Lung (tissue), 12 donors: ENCODE data around the gene NFKBIB. TPM values are rescaled to one million over a fixed set of nuclear protein-coding genes. Genes with fewer than 3 reads are reported as not detected.

ENCODE experiments used
- ATAC-seq: fragments of 200-7000 bp; cut with Tn5 transposase; one replicate; pipeline ENCODE4 v1.9.1; 2020; ENCODE audit warnings: moderate number of reproducible peaks; ENCODE audit not compliant: insufficient read depth, low FRiP score
- DNase-seq, 3 donors: peaks; one replicate each; pipeline ENCODE4 v3.0.0-alpha.2; 2013 to 2017
- H3K27ac ChIP-seq, 2 donors: one replicate each; pipeline ENCODE4 v1.5.1; 2013; ENCODE audit warnings: mild to moderate bottlenecking in 2 of 2, moderate library complexity in 2 of 2, control low read depth in 1 of 2, inconsistent platforms in 1 of 2, low read depth in 1 of 2, low read length in 1 of 2
- H3K27me3 ChIP-seq, 3 donors: one replicate each; pipeline ENCODE4 v1.5.1; 2013; ENCODE audit warnings: low read length in 2 of 3; ENCODE audit not compliant: control insufficient read depth in 3 of 3, insufficient read depth in 3 of 3
- H3K36me3 ChIP-seq, 4 donors: one replicate each; pipeline ENCODE4 v1.5.1; 2013; ENCODE audit warnings: low read length in 4 of 4, mild to moderate bottlenecking in 1 of 4, moderate library complexity in 1 of 4; ENCODE audit not compliant: control insufficient read depth in 4 of 4, insufficient read depth in 4 of 4
- H3K4me1 ChIP-seq, 5 donors: one replicate each; pipeline ENCODE4 v1.5.1; 2013; ENCODE audit warnings: low read length in 5 of 5, mild to moderate bottlenecking in 2 of 5, moderate library complexity in 1 of 5; ENCODE audit not compliant: control insufficient read depth in 5 of 5, insufficient read depth in 5 of 5
- H3K4me3 ChIP-seq: one replicate; pipeline ENCODE4 v1.5.1; 2013; ENCODE audit warnings: mild to moderate bottlenecking, control low read depth, moderate library complexity
- H3K9ac ChIP-seq, 2 donors: one replicate each; pipeline ENCODE4 v1.5.1; 2013; ENCODE audit warnings: low read length in 2 of 2, control low read depth in 1 of 2; ENCODE audit not compliant: insufficient read depth in 1 of 2
- H3K9me3 ChIP-seq, 4 donors: one replicate each; pipeline ENCODE4 v1.5.1; 2013; ENCODE audit warnings: low read length in 3 of 4, mild to moderate bottlenecking in 1 of 4, moderate library complexity in 1 of 4; ENCODE audit not compliant: control insufficient read depth in 4 of 4, insufficient read depth in 3 of 4
- CTCF ChIP-seq: IDR thresholded peaks from 2 replicates; pipeline ENCODE4 v1.5.1; 2012; ENCODE audit warnings: mild to moderate bottlenecking; ENCODE audit errors: control extremely low read depth, extremely low read depth
- WGBS, 2 donors: extraction: QIAGEN DNeasy Blood & Tissue Kit; methylation state at CpG; one replicate each; pipeline ENCODE4 v1.1.7; 2013; 5-methylcytosine and 5-hydroxymethylcytosine counted together
- polyA plus RNA-seq, 2 donors: library from polyadenylated mRNA; stranded (reverse); fragments of 200-250 nt; gene quantifications; one replicate each; pipeline ENCODE4 v1.2.1, GENCODE V29; 2013
- total RNA-seq, 2 donors: library from RNA; depleted of rRNA in 1 of 2; stranded (reverse); fragments of >200 nt in 1 of 2; gene quantifications; one replicate each; pipeline ENCODE4 v1.2.1, GENCODE V29; 2014 to 2021
- donor health status: control.
- donor health status: control.
- donor health status: Bipolar disorder and iron deficiency.
- donor health status: healthy.
- donor health status: DM: yes; HTN: yes; CAD: no.

The NFKBIB gene
- total and polyA plus RNA-seq, 4 donors, result 12.8 to 60.8 (median 48.8) TPM

- Histone ChIP-seq H3K27ac (no peak overlapping the region), H3K4me3 (no peak overlapping the region), H3K9ac (no peak overlapping the region), H3K36me3 (peaks cover 0 to 35% (median 20%) of the 10 kb centered on the region in 4 donors), H3K27me3 (no peaks in the 10 kb centered on the region), H3K4me1 (peaks cover 0 to 12% (median 2%) of the 10 kb centered on the region in 5 donors), H3K9me3 (peaks cover 0 to 2% (median 0%) of the 10 kb centered on the region in 4 donors)
- ATAC-seq (no peak), DNase-seq (no peak)
- WGBS, 2 donors, result 75 to 88% methylated on average over 5 of the region's 5 CpGs
- no peak for TF ChIP-seq CTCF
These were observed 6.9 kb upstream of the NFKBIB start for GRCh38 chr19:38892841-38893240.

DNA sequence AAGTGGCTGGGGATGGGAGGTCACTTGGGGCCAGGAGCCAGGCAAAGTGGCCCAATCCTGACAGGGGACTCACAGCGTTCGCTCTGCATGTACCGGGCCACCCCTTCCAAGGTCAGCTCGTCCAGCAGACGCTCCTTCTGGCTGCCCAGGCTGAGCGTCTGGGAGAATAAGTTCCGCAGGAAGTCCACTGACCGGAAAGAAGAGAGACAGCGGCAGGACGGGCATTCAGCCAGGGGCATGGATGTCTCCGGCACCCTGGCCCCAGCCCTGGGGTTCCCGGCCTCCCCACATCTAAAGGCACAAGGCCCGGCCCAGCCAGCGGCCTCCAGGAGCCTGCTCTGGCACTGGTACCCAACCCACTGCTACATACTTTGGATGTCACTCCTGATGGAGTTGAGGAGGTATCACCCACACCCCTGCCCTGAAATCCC, 6.4 kb upstream of the NFKBIB start:
- Histone ChIP-seq H3K4me1 (peaks cover 0 to 16% (median 7%) of the 10 kb centered on the region in 5 donors), H3K36me3 (peaks cover 0 to 33% (median 18%) of the 10 kb centered on the region in 4 donors), H3K27ac (peak overlapping the region in 1 of 2 donors; percentile 30), H3K27me3 (no peaks in the 10 kb centered on the region), H3K9ac (no peak overlapping the region), H3K9me3 (peaks cover 0 to 2% (median 0%) of the 10 kb centered on the region in 4 donors), H3K4me3 (no peak overlapping the region)
- DNase-seq (no peak), ATAC-seq (no peak)
- 59 to 91% methylated on average over 14 of the region's 14 CpGs for WGBS, 2 donors
- no peak for TF ChIP-seq CTCF

- peaks cover 0 to 16% (median 9%) of the 10 kb centered on the region in 5 donors for H3K4me1 ChIP-seq
- no peak for ATAC-seq
These were observed 4.8 kb upstream of the NFKBIB start for GRCh38 chr19:38894968-38895367.

More at GRCh38 chr19:38894968-38895367, 4.8 kb upstream of the NFKBIB start:
- Histone ChIP-seq H3K9me3 (no peaks in the 10 kb centered on the region), H3K36me3 (peaks cover 0 to 18% (median 7%) of the 10 kb centered on the region in 4 donors), H3K27ac (peak overlapping the region in 1 of 2 donors; percentile 17), H3K27me3 (no peaks in the 10 kb centered on the region), H3K9ac (no peak overlapping the region), H3K4me3 (no peak overlapping the region)
- no peak for TF ChIP-seq CTCF
- no peak for DNase-seq
- 50 to 51% methylated on average over 9 of the region's 9 CpGs for WGBS, 2 donors
